ENCODE results near the gene GGA1. TPM values are rescaled to one million over a fixed set of nuclear protein-coding genes. Genes with fewer than 3 reads are reported as not detected.
"Not testable (repeated sequence)": the region's sequence is repeated elsewhere in the genome, so short reads cannot be mapped to it uniquely, and the experiment has no call there.

The GGA1 gene
- total and polyA plus RNA-seq, 2 experiments from 2014 or later: 29.7 TPM

DNA sequence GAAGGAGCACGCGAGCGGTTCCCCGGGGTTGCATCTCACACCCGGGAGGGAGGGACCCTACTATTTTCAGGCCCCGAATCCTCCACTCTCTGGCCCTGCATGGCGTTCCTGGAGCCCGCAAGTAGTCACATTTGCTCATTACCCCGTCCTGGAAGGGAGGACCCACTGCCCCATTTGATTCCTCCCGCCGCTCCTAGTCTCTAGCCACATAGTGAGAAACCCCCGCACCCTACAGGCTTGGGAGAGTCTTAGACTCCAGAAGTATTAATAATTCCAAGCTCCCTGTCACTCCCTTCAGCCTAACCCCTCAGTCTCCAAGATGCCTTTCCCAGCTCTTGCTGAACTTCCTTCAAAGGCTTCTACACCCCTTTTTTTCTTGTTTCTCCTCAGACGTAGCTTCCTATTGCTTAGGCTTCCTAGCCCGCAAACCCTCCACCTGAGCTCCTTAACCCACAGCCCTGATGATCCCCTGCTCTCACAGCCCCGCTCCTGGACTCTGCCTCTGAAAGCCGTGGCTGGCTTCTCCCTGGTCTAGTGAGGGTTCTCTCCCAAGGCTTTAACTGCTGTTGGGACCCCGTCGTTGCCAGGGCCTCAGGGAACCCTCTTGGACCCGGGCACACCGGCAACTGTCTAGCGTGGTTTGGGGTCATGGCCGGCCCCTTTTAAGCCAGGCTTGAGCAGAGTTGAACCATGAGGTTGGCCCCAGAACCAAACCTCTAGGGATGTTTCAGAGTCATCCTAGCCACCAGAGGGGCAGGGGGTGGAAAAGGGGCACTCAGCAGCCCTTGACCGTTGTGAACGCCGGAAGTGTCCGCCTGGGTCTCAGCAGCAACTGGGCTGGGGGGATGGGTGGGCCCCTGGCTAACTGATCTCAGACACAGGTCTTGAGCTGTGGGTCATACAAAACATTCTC, 862 bp downstream of the GGA1 start:
- in situ Hi-C loops (cut with MboI): no loop called here
- Histone ChIP-seq H3K27me3 (replicated peaks; ENCODE audit: insufficient read depth) (no peaks in the 10 kb centered on the region), H3K9me3 (ENCODE audit: low read depth) (no peaks in the 10 kb centered on the region), H3K79me2 (ENCODE audit: insufficient read depth) (peaks cover 30% of the 10 kb centered on the region), H3K4me2 (ENCODE audit: unreplicated experiment) (peak overlapping the region; percentile 88), H3K4me3 (peak overlapping the region; percentile 92), H3K36me3 (ENCODE audit: low read depth) (no peaks in the 10 kb centered on the region), H3K9ac (peak overlapping the region; percentile 89), H2AFZ (peak overlapping the region; percentile 80), H3K27ac (peak overlapping the region; percentile 96), H3K9me2 (ENCODE audit: insufficient read depth) (no peaks in the 10 kb centered on the region), H3F3A (ENCODE audit: insufficient read depth) (no peaks in the 10 kb centered on the region; the same call in 1 of the 2 replicates), H3K4me1 (ENCODE audit: insufficient read depth) (peaks cover 14% of the 10 kb centered on the region; the same call in 1 of the 2 replicates), H4K20me1 (ENCODE audit: insufficient read depth) (no peaks in the 10 kb centered on the region)
- DNase-seq: peak; percentile 67
- TF ChIP-seq EZH2 (IDR thresholded peaks at IDR 0.05; ENCODE audit: insufficient read depth, poor library complexity, severe bottlenecking) (no peak), EZH2phosphoT487 (IDR thresholded peaks at IDR 0.05; ENCODE audit: insufficient read depth, low read depth) (no peak)
- 18% methylated on average over 25 to 26 of the region's 26 CpGs for WGBS, 2 experiments (ENCODE audit: low coverage in 1 of 2, low lambda C conversion rate in 2 of 2, missing lambda C conversion rate in 2 of 2)

DNA sequence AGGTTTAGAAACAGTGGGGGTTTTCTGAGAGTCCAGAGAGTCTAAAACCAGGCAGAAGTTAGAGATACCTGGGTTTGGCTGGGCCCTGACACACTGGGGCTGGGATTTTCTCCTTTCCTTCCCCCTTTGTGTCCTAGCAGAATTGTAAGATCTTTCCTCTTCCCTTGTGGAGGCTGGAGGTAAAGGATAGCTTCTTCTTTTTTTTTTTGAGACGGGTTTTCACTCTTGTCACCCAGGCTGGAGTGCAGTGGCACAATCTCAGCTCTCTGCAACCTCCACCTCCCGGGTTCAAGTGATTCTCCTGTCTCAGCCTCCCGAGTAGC, 1.5 kb downstream of the GGA1 start:
- Histone ChIP-seq H3K4me3 (peak overlapping the region; percentile 92), H3K79me2 (ENCODE audit: insufficient read depth) (peaks cover 30% of the 10 kb centered on the region), H3K9ac (peak overlapping the region; percentile 89), H3K4me2 (ENCODE audit: unreplicated experiment) (peak overlapping the region; percentile 88), H3K4me1 (ENCODE audit: insufficient read depth) (peaks cover 14% of the 10 kb centered on the region; the same call in 1 of the 2 replicates)
- H3K27ac ChIP-seq; H4K20me1 ChIP-seq (ENCODE audit: insufficient read depth); H2AFZ ChIP-seq; DNase-seq; H3K36me3 ChIP-seq (ENCODE audit: low read depth); in situ Hi-C loops (cut with MboI); H3F3A ChIP-seq (ENCODE audit: insufficient read depth); H3K27me3 ChIP-seq (replicated peaks; ENCODE audit: insufficient read depth); H3K9me3 ChIP-seq (ENCODE audit: low read depth); H3K9me2 ChIP-seq (ENCODE audit: insufficient read depth): not testable (repeated sequence)
- WGBS, 2 experiments (ENCODE audit: low coverage in 1 of 2, low lambda C conversion rate in 2 of 2, missing lambda C conversion rate in 2 of 2): 96 to 100% methylated on average over 2 to 3 of the region's 3 CpGs

DNA sequence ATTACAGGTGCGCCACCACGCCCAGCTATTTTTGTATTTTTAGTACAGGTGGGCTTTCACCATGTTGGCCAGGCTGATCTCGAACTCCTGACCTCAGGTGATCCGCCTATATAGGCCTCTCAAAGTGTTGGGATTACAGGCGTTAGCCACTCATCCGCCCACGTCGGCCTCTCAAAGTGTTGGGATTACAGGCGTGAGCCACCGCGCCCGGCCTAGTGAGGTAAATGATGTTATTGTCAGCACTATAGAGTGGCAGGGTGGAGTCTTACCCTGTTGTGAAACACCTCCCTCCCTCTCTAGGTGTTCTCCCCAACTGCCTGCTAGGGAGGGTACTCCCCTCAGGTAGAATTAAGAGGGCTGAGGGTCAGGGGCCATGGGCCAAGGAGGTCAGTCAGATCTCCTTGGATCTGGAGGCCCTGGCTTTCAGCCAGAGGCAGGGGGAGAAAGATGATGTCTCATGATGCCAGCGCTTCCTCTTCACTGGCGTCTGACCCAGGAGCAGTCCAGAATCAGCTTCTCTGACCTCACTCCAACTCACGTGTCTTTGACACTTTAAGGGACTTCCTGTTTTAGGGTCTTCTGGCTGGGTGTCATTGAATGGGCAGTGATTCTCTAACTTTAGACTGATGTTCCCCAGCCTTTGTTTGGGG, 2.0 kb downstream of the GGA1 start:
- Histone ChIP-seq H3K4me1 (ENCODE audit: insufficient read depth) (peaks cover 14% of the 10 kb centered on the region; the same call in 1 of the 2 replicates), H3K9me2 (ENCODE audit: insufficient read depth) (no peaks in the 10 kb centered on the region), H3K36me3 (ENCODE audit: low read depth) (no peaks in the 10 kb centered on the region), H3K4me2 (ENCODE audit: unreplicated experiment) (peak overlapping the region; percentile 88), H3F3A (ENCODE audit: insufficient read depth) (no peaks in the 10 kb centered on the region; the same call in 1 of the 2 replicates), H3K27me3 (replicated peaks; ENCODE audit: insufficient read depth) (no peaks in the 10 kb centered on the region), H3K9ac (peak overlapping the region; percentile 89), H3K9me3 (ENCODE audit: low read depth) (no peaks in the 10 kb centered on the region), H2AFZ (no peak overlapping the region), H3K79me2 (ENCODE audit: insufficient read depth) (peaks cover 30% of the 10 kb centered on the region), H3K27ac (no peak overlapping the region), H4K20me1 (ENCODE audit: insufficient read depth) (no peaks in the 10 kb centered on the region), H3K4me3 (peak overlapping the region; percentile 92; the same call in 1 of the 2 replicates)
- in situ Hi-C loops (cut with MboI): no loop called here
- DNase-seq: no peak
- WGBS, 2 experiments (ENCODE audit: low coverage in 1 of 2, low lambda C conversion rate in 2 of 2, missing lambda C conversion rate in 2 of 2): 87 to 89% methylated on average over 15 of the region's 15 CpGs
- TF ChIP-seq EZH2phosphoT487 (IDR thresholded peaks at IDR 0.05; ENCODE audit: insufficient read depth, low read depth) (no peak), EZH2 (IDR thresholded peaks at IDR 0.05; ENCODE audit: insufficient read depth, poor library complexity, severe bottlenecking) (no peak)

DNA sequence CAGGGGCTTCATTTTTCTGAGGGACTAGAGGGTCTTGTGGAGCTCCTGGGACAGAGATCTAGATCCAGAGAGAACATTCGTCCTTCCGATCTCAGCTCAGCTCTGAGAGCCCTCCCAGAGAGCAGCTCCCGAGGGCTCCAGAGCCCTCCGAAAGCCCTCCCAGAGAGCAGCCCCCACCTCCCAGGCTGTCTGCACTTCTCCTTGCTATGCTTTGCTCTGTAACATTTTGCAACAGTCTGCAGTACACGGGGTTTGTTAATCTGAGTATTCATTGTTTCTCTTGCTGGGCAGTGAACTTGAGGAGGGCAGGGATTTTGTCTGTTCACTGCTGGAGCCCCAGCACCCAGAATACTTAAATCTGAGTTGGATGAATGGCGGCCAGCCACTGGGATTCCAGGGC, 2.6 kb downstream of the GGA1 start:
- in situ Hi-C loops (cut with MboI): no loop called here
- TF ChIP-seq EZH2 (IDR thresholded peaks at IDR 0.05; ENCODE audit: insufficient read depth, poor library complexity, severe bottlenecking) (no peak), EZH2phosphoT487 (IDR thresholded peaks at IDR 0.05; ENCODE audit: insufficient read depth, low read depth) (no peak)
- no peaks in the 10 kb centered on the region for H4K20me1 ChIP-seq (ENCODE audit: insufficient read depth)

More for the DNA sequence above, 2.6 kb downstream of the GGA1 start:
- Histone ChIP-seq H3K9me3 (ENCODE audit: low read depth) (no peaks in the 10 kb centered on the region), H3K4me3 (no peak overlapping the region), H3K27ac (no peak overlapping the region), H2AFZ (no peak overlapping the region), H3K27me3 (replicated peaks; ENCODE audit: insufficient read depth) (no peaks in the 10 kb centered on the region), H3K36me3 (ENCODE audit: low read depth) (no peaks in the 10 kb centered on the region), H3F3A (ENCODE audit: insufficient read depth) (no peaks in the 10 kb centered on the region; the same call in 1 of the 2 replicates), H3K4me1 (ENCODE audit: insufficient read depth) (peaks cover 14% of the 10 kb centered on the region; the same call in 1 of the 2 replicates), H3K79me2 (ENCODE audit: insufficient read depth) (peaks cover 30% of the 10 kb centered on the region), H3K4me2 (ENCODE audit: unreplicated experiment) (no peak overlapping the region), H3K9ac (no peak overlapping the region), H3K9me2 (ENCODE audit: insufficient read depth) (no peaks in the 10 kb centered on the region)
- WGBS, 2 experiments (ENCODE audit: low coverage in 1 of 2, low lambda C conversion rate in 2 of 2, missing lambda C conversion rate in 2 of 2): 64 to 71% methylated on average over 6 of the region's 6 CpGs
- no peak for DNase-seq
